ENCODE data around the gene FADS2. TPM values are rescaled to one million over a fixed set of nuclear protein-coding genes. Genes with fewer than 3 reads are reported as not detected.

FADS2 gene
- total RNA-seq, 4 donors from 2014 or later, result 1.5 to 6.4 (median 4.0) TPM

DNA sequence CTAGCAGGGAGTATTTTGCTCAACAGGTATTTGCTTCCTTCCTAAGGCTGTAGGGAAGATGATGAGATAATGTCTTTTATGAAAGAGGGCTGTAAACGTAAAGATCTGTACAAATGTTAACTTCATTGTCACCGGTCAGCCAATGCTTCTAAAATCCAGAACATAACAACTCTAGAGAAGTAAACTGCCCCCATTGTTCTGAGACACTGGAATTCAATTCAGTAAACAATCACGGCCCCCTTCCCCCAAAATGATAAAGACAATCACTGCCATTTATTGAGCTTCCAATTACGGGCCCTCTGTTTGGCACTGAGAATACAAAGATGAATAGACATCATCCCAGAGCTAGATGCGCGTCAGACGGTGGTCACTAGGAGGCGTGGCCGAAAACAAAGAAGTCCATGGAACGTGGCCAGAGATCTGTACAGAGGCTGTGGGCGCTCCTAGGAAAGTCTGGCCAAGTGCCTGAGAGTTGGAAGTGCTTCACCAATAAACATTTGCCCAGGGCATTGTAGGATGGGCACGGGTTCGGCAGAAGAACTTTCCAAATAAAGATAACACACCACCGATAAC, 36.3 kb upstream of the FADS2 start:
- ATAC-seq (peak; percentile 48 to 52), DNase-seq (peak in 1 of 2 donors; percentile 39)
- Histone ChIP-seq H3K27me3 (no peaks in the 10 kb centered on the region), H3K9me3 (no peaks in the 10 kb centered on the region), H3K4me1 (peaks cover 15 to 20% of the 10 kb centered on the region in 2 donors), H3K4me3 (peak overlapping the region; percentile 73 to 97 (median 88)), H3K36me3 (peaks cover 0 to 44% of the 10 kb centered on the region in 2 donors), H3K27ac (peak overlapping the region; percentile 90 to 98 (median 96))
- in situ Hi-C loops (cut with MboI; ENCODE audit: low sequenced_read_pairs in 4 of 4), result loop anchor here in 3 of 4 donors (10.0 to 25.0 kb wide), 4 partner anchors 103 to 520 kb away; partner anchors contain the start of gene FADS3 (in 1 of the 3)
- intact Hi-C loops (cut with DNase I; ENCODE audit: low total_unique reads), result loop anchor here (1.0 to 5.0 kb wide), 3 partner anchors 24 to 331 kb away; partner anchors contain the start of gene FTH1
- TF ChIP-seq, protein P1, sequence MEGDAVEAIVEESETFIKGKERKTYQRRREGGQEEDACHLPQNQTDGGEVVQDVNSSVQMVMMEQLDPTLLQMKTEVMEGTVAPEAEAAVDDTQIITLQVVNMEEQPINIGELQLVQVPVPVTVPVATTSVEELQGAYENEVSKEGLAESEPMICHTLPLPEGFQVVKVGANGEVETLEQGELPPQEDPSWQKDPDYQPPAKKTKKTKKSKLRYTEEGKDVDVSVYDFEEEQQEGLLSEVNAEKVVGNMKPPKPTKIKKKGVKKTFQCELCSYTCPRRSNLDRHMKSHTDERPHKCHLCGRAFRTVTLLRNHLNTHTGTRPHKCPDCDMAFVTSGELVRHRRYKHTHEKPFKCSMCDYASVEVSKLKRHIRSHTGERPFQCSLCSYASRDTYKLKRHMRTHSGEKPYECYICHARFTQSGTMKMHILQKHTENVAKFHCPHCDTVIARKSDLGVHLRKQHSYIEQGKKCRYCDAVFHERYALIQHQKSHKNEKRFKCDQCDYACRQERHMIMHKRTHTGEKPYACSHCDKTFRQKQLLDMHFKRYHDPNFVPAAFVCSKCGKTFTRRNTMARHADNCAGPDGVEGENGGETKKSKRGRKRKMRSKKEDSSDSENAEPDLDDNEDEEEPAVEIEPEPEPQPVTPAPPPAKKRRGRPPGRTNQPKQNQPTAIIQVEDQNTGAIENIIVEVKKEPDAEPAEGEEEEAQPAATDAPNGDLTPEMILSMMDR (IDR thresholded peaks at IDR 0.05 in 4 of 5, conservative IDR thresholded peaks at IDR 0.05 in 1 of 5), result no peak
- TF ChIP-seq POLR2A (IDR thresholded peaks at IDR 0.05), result no peak

DNA sequence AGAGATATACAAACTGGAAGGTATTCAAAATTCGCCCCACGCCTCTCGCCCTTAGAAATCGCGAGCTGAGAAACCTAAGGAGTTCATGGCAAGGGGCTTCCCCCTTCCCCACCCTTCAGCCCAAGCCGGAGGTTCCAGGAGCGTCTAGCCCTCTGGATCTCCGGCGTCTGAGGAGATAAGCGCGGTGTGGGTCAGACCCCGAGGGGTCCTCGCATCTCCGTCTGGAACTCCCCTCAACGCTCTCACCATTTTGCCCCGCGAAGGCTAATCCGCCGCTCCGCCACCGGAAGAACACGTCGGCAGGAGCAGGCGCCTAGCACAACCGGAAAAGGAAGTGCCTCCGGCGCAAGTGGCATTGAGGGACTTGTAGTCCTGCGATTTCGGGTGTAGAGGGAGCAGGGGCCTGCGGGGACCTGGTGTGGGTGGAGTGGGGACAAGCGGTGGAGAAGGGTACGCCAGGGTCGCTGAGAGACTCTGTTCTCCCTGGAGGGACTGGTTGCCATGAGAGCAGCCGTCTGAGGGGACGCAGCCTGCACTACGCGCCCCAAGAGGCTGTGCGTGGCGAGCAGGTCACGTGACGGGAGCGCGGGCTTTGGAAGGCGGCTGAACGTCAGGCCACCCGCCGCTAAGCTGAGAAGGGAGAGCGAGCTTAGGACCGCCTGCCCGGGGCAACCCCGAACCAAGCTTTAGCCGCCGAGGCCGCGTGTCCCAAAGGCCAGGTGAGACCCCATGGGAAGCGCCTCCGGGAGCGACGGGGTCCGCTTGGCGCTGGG, 35.6 kb upstream of the FADS2 start, which contains the start of the genes FEN1 and TMEM258:
TSS of gene FEN1 (plus strand) at position 602 of the 773 bp plus-strand sequence. CDS start 2,451 bp downstream, outside the sequence.
TSS of gene TMEM258 (minus strand) at position 290 of the 773 bp plus-strand sequence. CDS start at position 249, 41 bp downstream.
- no peaks in the 10 kb centered on the region for H3K9me3 ChIP-seq
- peaks cover 0 to 38% of the 10 kb centered on the region in 2 donors for H3K36me3 ChIP-seq
- H3K4me3 ChIP-seq, result peak within 1 kb of the TSS; percentile 73 to 97 (median 88)
- TF ChIP-seq POLR2A (IDR thresholded peaks at IDR 0.05), result peak; percentile 58
- TF ChIP-seq, protein P1 (IDR thresholded peaks at IDR 0.05 in 4 of 5, conservative IDR thresholded peaks at IDR 0.05 in 1 of 5), result peak in 3 of 5 experiments; percentile 35 to 39 (median 37)
- ATAC-seq (peak; percentile 95 to 98), DNase-seq (peak; percentile 81 to 83)
- in situ Hi-C loops (cut with MboI; ENCODE audit: low sequenced_read_pairs in 4 of 4), result loop anchor here in 3 of 4 donors (10.0 to 25.0 kb wide), 4 partner anchors 102 to 520 kb away; partner anchors contain the start of gene FADS3 (in 1 of the 3)
- H3K27me3 ChIP-seq, result no peaks in the 10 kb centered on the region
- peak within 1 kb of the TSS; percentile 90 to 98 (median 96) for H3K27ac ChIP-seq
- peaks cover 20 to 22% of the 10 kb centered on the region in 2 donors for H3K4me1 ChIP-seq
- intact Hi-C loops (cut with DNase I; ENCODE audit: low total_unique reads), result loop anchor here (1.0 to 5.0 kb wide), 3 partner anchors 24 to 330 kb away; partner anchors contain the start of gene FTH1

DNA sequence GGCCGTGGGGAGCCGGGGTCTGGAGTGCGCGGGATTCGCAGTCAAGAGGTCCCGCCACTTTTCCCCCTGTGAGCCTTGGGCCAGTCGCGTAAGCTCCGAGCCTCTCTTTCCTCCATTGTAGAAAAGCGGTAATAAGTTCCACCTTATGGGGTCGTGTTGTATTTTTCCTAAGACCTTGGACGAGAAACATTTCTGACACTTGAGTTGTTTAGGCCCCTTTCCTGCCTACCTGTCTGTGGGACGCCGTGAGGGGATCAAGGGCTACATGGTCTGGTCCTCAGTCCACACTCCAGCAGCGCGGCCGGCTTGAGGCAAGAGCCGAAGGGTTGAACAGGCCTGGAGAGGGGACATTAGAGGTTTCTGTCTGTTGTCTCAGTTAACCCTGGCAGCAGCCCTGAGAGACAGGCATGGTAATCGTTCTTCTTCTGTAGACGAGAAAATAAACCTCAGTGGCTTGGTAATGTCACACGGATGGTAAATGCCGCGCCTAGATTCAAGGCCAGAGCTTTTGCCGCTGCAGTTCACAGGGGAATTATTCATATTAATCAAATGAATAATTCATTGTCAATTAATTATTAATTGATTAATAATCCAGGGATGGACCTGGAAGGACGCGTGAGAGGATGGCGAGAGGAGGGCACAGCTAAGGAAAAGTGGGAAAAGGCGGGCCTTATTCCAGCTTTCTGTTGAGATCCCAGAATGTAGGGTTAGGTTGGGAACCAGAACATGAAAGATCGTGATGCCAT, 34.8 kb upstream of the FADS2 start:
- peaks cover 0 to 30% of the 10 kb centered on the region in 2 donors for H3K36me3 ChIP-seq
- in situ Hi-C loops (cut with MboI; ENCODE audit: low sequenced_read_pairs in 4 of 4), result loop anchor here in 3 of 4 donors (10.0 to 25.0 kb wide), 4 partner anchors 102 to 519 kb away; partner anchors contain the start of gene FADS3 (in 1 of the 3)
- no peaks in the 10 kb centered on the region for H3K9me3 ChIP-seq
- H3K27ac ChIP-seq, result peak overlapping the region; percentile 90 to 98 (median 96)
- H3K4me1 ChIP-seq, result peaks cover 24% of the 10 kb centered on the region in 2 donors
- ATAC-seq (peak; percentile 4 to 13), DNase-seq (no peak)
- TF ChIP-seq POLR2A (IDR thresholded peaks at IDR 0.05), result no peak
- TF ChIP-seq, protein P1 (IDR thresholded peaks at IDR 0.05 in 4 of 5, conservative IDR thresholded peaks at IDR 0.05 in 1 of 5), result no peak
- intact Hi-C loops (cut with DNase I; ENCODE audit: low total_unique reads), result loop anchor here (2.0 to 5.0 kb wide), 2 partner anchors 174 to 330 kb away; partner anchors contain the start of gene FTH1
- peak overlapping the region; percentile 73 to 97 (median 88) for H3K4me3 ChIP-seq
- H3K27me3 ChIP-seq, result no peaks in the 10 kb centered on the region

DNA sequence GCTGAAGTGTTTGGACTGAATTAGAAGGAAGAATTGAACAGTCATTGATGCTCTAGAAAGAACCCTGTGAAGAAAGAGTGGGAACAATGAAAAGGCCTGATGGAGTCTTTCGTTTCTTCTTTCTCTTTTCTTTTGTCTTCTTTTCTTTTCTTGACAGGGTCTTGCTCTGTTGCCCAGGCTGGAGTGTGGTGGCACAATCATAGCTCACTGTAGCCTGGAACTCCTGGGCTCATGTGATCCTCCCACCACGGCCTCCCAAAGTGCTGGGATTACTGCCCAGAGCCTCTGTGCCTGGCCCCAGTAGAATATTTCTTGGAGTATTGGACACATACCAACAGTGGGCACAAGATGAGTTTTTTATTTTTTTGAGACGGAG, 34.3 kb upstream of the FADS2 start:
- intact Hi-C loops (cut with DNase I; ENCODE audit: low total_unique reads), result loop anchor here (2.0 to 5.0 kb wide), 2 partner anchors 173 to 329 kb away; partner anchors contain the start of gene FTH1
- peaks cover 24% of the 10 kb centered on the region in 2 donors for H3K4me1 ChIP-seq
- H3K36me3 ChIP-seq, result peaks cover 0 to 25% of the 10 kb centered on the region in 2 donors
- DNase-seq (no peak), ATAC-seq (no peak)
- H3K9me3 ChIP-seq, result no peaks in the 10 kb centered on the region
- peak overlapping the region in 1 of 4 donors; percentile 91 for H3K4me3 ChIP-seq
- H3K27ac ChIP-seq, result no peak overlapping the region
- in situ Hi-C loops (cut with MboI; ENCODE audit: low sequenced_read_pairs in 4 of 4), result loop anchor here in 3 of 4 donors (10.0 to 25.0 kb wide), 4 partner anchors 101 to 518 kb away; partner anchors contain the start of gene FADS3 (in 1 of the 3)
- TF ChIP-seq, protein P1 (IDR thresholded peaks at IDR 0.05 in 4 of 5, conservative IDR thresholded peaks at IDR 0.05 in 1 of 5), result no peak
- TF ChIP-seq POLR2A (IDR thresholded peaks at IDR 0.05), result no peak
- H3K27me3 ChIP-seq, result no peaks in the 10 kb centered on the region

Measured in gastrocnemius medialis (tissue), 4 donors.